ENCODE measurements around the gene FOXB1.

DNA sequence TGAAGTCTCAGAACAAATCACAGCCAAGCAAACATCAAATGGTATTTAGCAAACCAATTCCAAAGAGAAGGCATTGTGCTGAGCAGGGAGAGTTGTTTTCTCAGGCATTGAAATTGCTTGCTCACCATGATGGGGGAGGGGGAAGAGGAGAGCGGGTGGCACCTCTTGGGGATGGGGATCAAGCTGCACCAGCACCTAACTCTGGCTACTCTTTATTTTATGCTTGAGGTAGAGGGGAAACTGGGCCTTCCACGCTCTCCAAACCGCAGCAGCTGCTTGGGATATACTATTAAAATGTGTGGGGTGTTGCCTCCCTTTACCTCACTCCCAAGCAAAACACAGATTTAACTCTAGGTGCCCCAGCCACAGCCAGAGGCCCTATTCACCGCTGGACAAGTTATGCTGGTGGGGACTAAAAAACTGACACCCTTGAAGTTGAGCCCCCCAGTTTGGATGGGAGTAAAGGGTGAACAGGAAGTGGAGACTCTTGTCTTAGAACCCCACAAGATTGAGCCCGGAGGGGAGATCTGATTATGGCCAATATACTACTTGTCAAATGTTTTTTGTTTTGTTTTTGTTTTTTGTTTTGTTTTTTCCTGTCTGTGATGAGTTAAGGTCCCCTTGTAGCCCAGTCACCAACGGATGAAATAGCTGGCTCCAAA is 5.0 kb upstream of the FOXB1 start:
- TF ChIP-seq EP300 (IDR thresholded peaks at IDR 0.05; ENCODE audit: low read depth): no peak
- TF ChIP-seq CTCF (IDR thresholded peaks at IDR 0.05): no peak

Measured in transverse colon (tissue), 3 donors.